GM23248 (cell line): ENCODE measurements around the gene DOCK10.

Source experiments
- EZH2 ChIP-seq: fragments of 200-600 bp; sonication (generic); IDR thresholded peaks from 2 replicates; pipeline ENCODE4 v1.6.1; 2018; ENCODE audit warnings: antibody characterized with exemption, mild to moderate bottlenecking; ENCODE audit not compliant: insufficient read depth, poor library complexity, severe bottlenecking
- EZH2phosphoT487 ChIP-seq: fragments of 200-600 bp; sonication (generic); IDR thresholded peaks from 2 replicates; pipeline ENCODE4 v1.6.1; 2018; ENCODE audit warnings: antibody characterized with exemption, moderate library complexity, mild to moderate bottlenecking, low read depth; ENCODE audit not compliant: insufficient read depth

- no peak for TF ChIP-seq EZH2
- no peak for TF ChIP-seq EZH2phosphoT487
These were observed 44.2 kb upstream of the DOCK10 start for GRCh38 chr2:225086439-225086838.
